Endothelial cell of umbilical vein (primary cell): ENCODE data around the gene PARN.

Experiments
- CTCF ChIP-seq, 2 donors: IDR thresholded peaks; 1 replicate in 1 of 2; 2 replicates in 1 of 2; pipeline ENCODE4 v1.5.1; 2011; ENCODE audit warnings: low read length in 2 of 2, mild to moderate bottlenecking in 2 of 2, moderate library complexity in 2 of 2, control low read depth in 1 of 2, inconsistent platforms in 1 of 2, low read depth in 1 of 2; ENCODE audit not compliant: insufficient read depth in 1 of 2; ENCODE audit errors: extremely low read depth in 1 of 2
- POLR2A ChIP-seq: IDR thresholded peaks from 2 replicates; pipeline ENCODE4 v1.6.1; 2012; ENCODE audit warnings: low read depth, mild to moderate bottlenecking, control low read depth, low read length

DNA sequence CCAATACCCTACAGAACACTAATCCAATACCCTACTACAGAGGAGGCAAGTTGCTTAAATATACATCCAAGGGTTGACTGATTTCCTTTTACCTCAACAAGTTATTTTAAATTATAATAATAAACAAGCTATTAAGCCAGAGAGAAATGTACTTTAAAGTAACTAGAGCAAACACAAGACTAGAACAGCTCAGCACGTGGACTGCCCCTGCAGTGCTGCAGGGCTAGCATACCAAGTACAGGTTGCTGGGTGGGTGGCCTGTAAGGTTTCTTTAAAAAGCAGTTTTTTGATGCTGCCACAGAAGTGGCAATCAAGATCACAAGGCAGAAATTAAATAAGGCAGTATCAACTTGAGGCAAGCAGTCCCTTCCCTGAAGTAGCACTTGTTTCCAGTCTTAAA, 63.5 kb downstream of the PARN start:
- TF ChIP-seq CTCF (IDR thresholded peaks at IDR 0.05; ENCODE audit: extremely low read depth in 1 of 2, insufficient read depth in 1 of 2, low read depth in 1 of 2, low read length in 2 of 2), result no peak
- no peak for TF ChIP-seq POLR2A
